Activated naive CD4-positive, alpha-beta T cell treated with anti-CD3 and anti-CD28 coated beads, Interleukin-2, amount 50 U/mL, for 24 hours (primary cell): Measurements from ENCODE around the gene CADPS.

Experiments
- H3K27ac Mint-ChIP-seq: one replicate; pipeline ENCODE4 v1.8.0; 2021; ENCODE audit warnings: mild to moderate bottlenecking, mixed read lengths
- H3K27me3 Mint-ChIP-seq: one replicate; pipeline ENCODE4 v1.8.0; 2021; ENCODE audit warnings: mixed read lengths
- H3K36me3 Mint-ChIP-seq: one replicate; pipeline ENCODE4 v1.8.0; 2021; ENCODE audit warnings: mixed read lengths
- H3K4me1 Mint-ChIP-seq: one replicate; pipeline ENCODE4 v1.8.0; 2021; ENCODE audit warnings: mixed read lengths
- H3K4me3 Mint-ChIP-seq: one replicate; pipeline ENCODE4 v1.8.0; 2021; ENCODE audit warnings: mild to moderate bottlenecking, mixed read lengths
- H3K9me3 Mint-ChIP-seq: one replicate; pipeline ENCODE4 v1.8.0; 2021; ENCODE audit warnings: mixed read lengths

CADPS gene

GRCh38 chr3:62833538-62833937, 41.7 kb downstream of the CADPS start:
- H3K27me3 Mint-ChIP-seq = peaks cover 2% of the 10 kb centered on the region
- no peaks in the 10 kb centered on the region for H3K36me3 Mint-ChIP-seq
- H3K4me3 Mint-ChIP-seq = no peak overlapping the region
- H3K9me3 Mint-ChIP-seq = no peaks in the 10 kb centered on the region
- no peak overlapping the region for H3K27ac Mint-ChIP-seq
- no peaks in the 10 kb centered on the region for H3K4me1 Mint-ChIP-seq

DNA sequence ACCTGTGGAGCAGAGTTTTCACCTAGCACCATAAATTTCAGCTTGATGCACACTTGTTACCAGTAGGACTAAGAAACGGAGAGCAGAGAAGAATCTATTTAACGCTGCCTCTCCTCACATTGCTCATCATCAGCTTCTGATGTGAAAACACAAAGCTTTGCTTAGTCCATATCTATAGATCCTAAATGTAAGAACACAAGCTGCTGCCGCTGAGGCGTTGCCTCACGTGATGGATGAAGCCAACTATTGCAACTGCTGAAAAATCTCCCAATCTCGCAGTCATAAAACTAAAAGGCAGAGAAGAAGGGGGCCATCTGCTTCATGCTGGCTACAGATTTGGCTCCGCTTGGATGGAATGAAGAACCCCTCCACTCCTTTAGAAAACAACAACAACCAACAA, 42.7 kb downstream of the CADPS start:
- H3K27ac Mint-ChIP-seq = no peak overlapping the region
- no peaks in the 10 kb centered on the region for H3K4me1 Mint-ChIP-seq
- H3K9me3 Mint-ChIP-seq = no peaks in the 10 kb centered on the region
- H3K4me3 Mint-ChIP-seq = no peak overlapping the region
- H3K36me3 Mint-ChIP-seq = no peaks in the 10 kb centered on the region
- no peaks in the 10 kb centered on the region for H3K27me3 Mint-ChIP-seq

DNA sequence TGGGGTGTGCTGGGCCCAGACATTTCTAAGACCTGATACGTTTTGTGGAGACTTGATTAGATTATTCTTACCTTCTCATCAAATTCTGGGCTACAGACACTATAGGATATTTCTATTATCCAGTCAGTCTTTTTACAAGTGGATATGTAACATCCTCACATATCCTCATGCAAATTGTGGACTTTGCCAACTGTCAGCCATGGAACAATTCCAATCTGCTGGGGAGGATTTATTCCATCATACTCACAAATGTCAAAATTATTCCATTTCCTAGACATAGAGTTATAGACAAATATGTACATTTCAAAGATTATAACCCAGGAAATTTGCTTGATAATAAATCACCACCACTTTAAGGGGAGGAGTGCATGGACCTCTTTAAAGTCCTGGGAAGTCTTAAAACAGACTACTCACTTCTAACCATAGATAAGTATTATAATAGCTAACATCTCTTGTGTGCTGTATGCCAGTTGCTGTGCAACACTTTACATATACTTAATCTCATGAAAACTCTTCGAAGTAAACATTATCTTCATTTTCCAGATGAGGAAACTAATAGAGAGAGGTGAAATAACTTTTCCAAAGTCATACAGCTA, 44.4 kb downstream of the CADPS start:
- no peaks in the 10 kb centered on the region for H3K36me3 Mint-ChIP-seq
- H3K4me1 Mint-ChIP-seq = no peaks in the 10 kb centered on the region
- no peaks in the 10 kb centered on the region for H3K9me3 Mint-ChIP-seq
- H3K27me3 Mint-ChIP-seq = no peaks in the 10 kb centered on the region
- H3K27ac Mint-ChIP-seq = no peak overlapping the region
- H3K4me3 Mint-ChIP-seq = no peak overlapping the region

- Mint-ChIP-seq H3K9me3 (no peaks in the 10 kb centered on the region), H3K4me1 (no peaks in the 10 kb centered on the region), H3K27me3 (no peaks in the 10 kb centered on the region), H3K27ac (no peak overlapping the region), H3K36me3 (no peaks in the 10 kb centered on the region), H3K4me3 (no peak overlapping the region)
These were observed 47.7 kb downstream of the CADPS start for GRCh38 chr3:62827550-62827949.

GRCh38 chr3:62824965-62825592, 50.1 kb downstream of the CADPS start:
- no peaks in the 10 kb centered on the region for H3K36me3 Mint-ChIP-seq
- no peaks in the 10 kb centered on the region for H3K27me3 Mint-ChIP-seq
- H3K27ac Mint-ChIP-seq = no peak overlapping the region
- no peak overlapping the region for H3K4me3 Mint-ChIP-seq
- no peaks in the 10 kb centered on the region for H3K4me1 Mint-ChIP-seq
- H3K9me3 Mint-ChIP-seq = no peaks in the 10 kb centered on the region

DNA sequence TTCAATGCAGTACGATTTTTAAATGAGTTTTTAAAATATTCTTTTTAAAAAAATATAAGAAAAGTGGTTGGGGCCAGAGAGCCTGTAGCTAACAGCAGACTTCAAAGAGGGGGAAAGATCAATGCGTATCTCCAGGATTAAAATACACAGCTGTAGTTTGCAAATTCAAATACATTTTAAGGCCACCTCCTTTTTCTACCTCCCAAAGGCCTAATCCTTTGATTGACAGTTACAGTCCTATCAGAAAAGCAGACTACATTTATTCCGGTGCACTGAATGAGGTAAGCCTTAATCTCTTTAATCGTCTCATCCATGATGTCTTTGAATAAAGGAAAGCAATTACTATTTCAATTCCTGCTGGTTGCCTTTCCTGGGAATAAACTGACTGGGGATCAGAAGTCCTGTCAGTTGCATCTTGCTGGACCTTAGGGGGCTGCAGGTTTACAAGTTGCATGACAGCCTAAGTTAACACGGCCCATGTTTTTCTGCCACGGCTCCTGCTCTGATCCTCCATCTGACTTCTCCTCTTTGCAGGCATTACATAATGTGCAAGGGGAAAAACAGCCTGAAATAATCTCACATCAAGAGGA, 51.7 kb downstream of the CADPS start:
- no peaks in the 10 kb centered on the region for H3K36me3 Mint-ChIP-seq
- H3K27ac Mint-ChIP-seq = no peak overlapping the region
- H3K27me3 Mint-ChIP-seq = no peaks in the 10 kb centered on the region
- no peaks in the 10 kb centered on the region for H3K4me1 Mint-ChIP-seq
- H3K4me3 Mint-ChIP-seq = no peak overlapping the region
- no peaks in the 10 kb centered on the region for H3K9me3 Mint-ChIP-seq

- no peaks in the 10 kb centered on the region for H3K36me3 Mint-ChIP-seq
- no peak overlapping the region for H3K27ac Mint-ChIP-seq
- H3K4me3 Mint-ChIP-seq = no peak overlapping the region
- no peaks in the 10 kb centered on the region for H3K4me1 Mint-ChIP-seq
- H3K27me3 Mint-ChIP-seq = no peaks in the 10 kb centered on the region
- no peaks in the 10 kb centered on the region for H3K9me3 Mint-ChIP-seq
These were observed 52.3 kb downstream of the CADPS start for GRCh38 chr3:62822905-62823304.

DNA sequence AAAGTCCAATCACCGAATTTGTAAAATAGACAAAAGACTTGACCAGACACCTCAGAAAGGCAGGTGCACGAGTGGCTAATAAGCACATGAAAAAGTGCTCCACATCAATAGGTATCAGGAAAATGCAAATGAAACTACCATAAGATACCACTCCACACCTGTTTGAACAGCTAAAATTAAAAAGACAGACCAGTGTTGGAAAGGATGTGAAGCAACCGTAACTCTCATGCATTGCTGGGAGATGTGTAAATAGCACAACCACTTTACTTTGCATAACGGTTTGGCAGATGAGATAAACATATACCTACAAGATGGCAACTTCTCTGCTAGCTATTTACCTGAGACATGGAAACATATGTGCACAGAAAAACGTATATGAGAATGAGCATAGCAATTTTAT, 56.9 kb downstream of the CADPS start:
- Mint-ChIP-seq H3K4me3 (no peak overlapping the region), H3K27me3 (no peaks in the 10 kb centered on the region), H3K9me3 (no peaks in the 10 kb centered on the region), H3K36me3 (no peaks in the 10 kb centered on the region), H3K4me1 (peaks cover 3% of the 10 kb centered on the region), H3K27ac (no peak overlapping the region)

DNA sequence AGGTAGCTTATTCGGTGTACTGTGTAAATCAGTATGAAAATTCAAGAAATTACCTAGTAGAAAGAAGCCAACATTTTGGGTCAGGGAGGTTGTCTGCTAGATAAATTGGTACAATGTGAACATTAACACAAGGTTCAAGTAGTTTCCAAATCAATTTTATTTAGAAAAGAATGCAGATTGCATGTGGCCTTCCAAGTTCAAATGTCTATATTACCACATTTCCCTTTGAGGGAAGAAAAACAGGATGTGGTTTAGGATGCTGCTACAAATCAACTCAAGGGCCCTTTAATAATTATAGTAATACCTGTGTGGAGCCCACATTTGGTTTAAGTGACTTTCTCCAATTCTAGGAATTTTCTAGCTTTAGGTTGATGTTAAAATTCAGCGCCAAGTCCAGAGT, 57.5 kb downstream of the CADPS start:
- Mint-ChIP-seq H3K36me3 (no peaks in the 10 kb centered on the region), H3K27me3 (no peaks in the 10 kb centered on the region), H3K27ac (no peak overlapping the region), H3K4me3 (no peak overlapping the region), H3K4me1 (peaks cover 3% of the 10 kb centered on the region), H3K9me3 (no peaks in the 10 kb centered on the region)

GRCh38 chr3:62815981-62816380, 59.2 kb downstream of the CADPS start:
- H3K27ac Mint-ChIP-seq = no peak overlapping the region

DNA sequence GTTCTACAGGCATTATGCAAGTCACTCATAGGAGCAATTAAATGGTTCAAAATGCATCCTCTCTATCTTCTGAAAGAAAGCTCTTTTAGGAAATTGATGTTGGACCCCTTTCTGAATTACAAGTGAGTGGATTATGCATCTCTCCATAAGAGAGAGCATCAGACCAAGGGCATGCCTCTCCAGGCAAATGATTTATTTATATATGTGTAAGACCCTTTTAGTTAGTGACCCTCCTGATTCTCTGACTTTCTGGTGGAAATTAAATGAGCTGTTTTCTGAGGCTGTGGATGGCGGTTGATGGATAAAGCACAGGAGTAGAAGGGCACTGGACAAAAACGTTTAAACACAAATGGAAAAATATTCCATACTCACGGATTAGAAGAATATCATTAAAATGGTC, 62.6 kb downstream of the CADPS start:
- Mint-ChIP-seq H3K27ac (no peak overlapping the region), H3K9me3 (peaks cover 6% of the 10 kb centered on the region), H3K4me1 (peaks cover 3% of the 10 kb centered on the region), H3K27me3 (no peaks in the 10 kb centered on the region), H3K4me3 (no peak overlapping the region), H3K36me3 (no peaks in the 10 kb centered on the region)

More at GRCh38 chr3:62815981-62816380, 59.2 kb downstream of the CADPS start:
- no peak overlapping the region for H3K4me3 Mint-ChIP-seq
- H3K4me1 Mint-ChIP-seq = peaks cover 3% of the 10 kb centered on the region
- no peaks in the 10 kb centered on the region for H3K36me3 Mint-ChIP-seq
- no peaks in the 10 kb centered on the region for H3K9me3 Mint-ChIP-seq
- no peaks in the 10 kb centered on the region for H3K27me3 Mint-ChIP-seq

GRCh38 chr3:62811119-62811518, 64.1 kb downstream of the CADPS start:
- Mint-ChIP-seq H3K4me1 (no peaks in the 10 kb centered on the region), H3K36me3 (no peaks in the 10 kb centered on the region), H3K27ac (no peak overlapping the region), H3K4me3 (no peak overlapping the region), H3K9me3 (peaks cover 6% of the 10 kb centered on the region), H3K27me3 (no peaks in the 10 kb centered on the region)

DNA sequence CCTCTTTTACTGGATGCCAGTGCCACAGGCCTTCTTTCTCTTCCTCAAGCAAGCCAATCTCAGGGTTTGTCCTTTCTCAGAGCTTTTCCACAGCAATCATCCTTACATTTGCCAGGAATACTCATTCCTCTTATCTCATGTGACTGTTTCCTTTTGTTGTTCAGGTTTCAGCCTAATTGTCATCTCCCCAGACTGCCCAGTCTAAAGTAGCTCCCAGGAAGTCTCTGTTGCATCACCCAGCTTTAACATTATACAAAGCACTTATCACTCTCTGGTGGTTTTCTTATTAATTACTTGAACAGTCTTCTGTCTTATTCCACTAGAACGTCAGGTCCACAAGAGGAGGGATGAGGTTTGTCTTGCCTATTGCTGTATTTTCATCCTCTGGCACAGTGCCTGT, 65.8 kb downstream of the CADPS start:
- Mint-ChIP-seq H3K36me3 (no peaks in the 10 kb centered on the region), H3K27me3 (no peaks in the 10 kb centered on the region), H3K9me3 (peaks cover 6% of the 10 kb centered on the region), H3K27ac (no peak overlapping the region), H3K4me3 (no peak overlapping the region), H3K4me1 (no peaks in the 10 kb centered on the region)

GRCh38 chr3:62805580-62806277, 69.5 kb downstream of the CADPS start:
- no peaks in the 10 kb centered on the region for H3K4me1 Mint-ChIP-seq
- H3K27me3 Mint-ChIP-seq = peaks cover 2% of the 10 kb centered on the region
- H3K36me3 Mint-ChIP-seq = no peaks in the 10 kb centered on the region
- H3K9me3 Mint-ChIP-seq = peaks cover 6% of the 10 kb centered on the region
- no peak overlapping the region for H3K27ac Mint-ChIP-seq
- H3K4me3 Mint-ChIP-seq = no peak overlapping the region

DNA sequence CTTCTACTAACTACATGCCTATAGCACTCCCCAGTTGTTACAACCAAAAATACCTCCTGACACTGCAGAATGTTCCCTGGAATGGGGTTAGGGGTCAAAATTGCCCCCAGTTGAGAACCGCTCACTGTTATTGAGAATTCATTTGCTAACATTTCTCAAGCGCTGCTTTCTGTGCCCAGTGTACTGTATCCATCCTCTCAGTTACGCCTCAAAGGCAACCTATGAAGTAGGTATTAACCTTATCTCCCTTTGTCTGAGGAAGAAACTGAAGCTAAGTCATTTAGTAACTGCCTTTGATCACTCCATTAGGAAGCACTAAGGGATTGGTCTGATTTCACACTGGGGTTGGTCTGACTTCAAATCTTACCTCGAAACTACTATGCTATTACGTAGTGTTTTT, 70.1 kb downstream of the CADPS start:
- H3K27me3 Mint-ChIP-seq = peaks cover 2% of the 10 kb centered on the region
- H3K27ac Mint-ChIP-seq = no peak overlapping the region
- H3K4me1 Mint-ChIP-seq = no peaks in the 10 kb centered on the region
- no peaks in the 10 kb centered on the region for H3K36me3 Mint-ChIP-seq
- peaks cover 6% of the 10 kb centered on the region for H3K9me3 Mint-ChIP-seq
- no peak overlapping the region for H3K4me3 Mint-ChIP-seq

DNA sequence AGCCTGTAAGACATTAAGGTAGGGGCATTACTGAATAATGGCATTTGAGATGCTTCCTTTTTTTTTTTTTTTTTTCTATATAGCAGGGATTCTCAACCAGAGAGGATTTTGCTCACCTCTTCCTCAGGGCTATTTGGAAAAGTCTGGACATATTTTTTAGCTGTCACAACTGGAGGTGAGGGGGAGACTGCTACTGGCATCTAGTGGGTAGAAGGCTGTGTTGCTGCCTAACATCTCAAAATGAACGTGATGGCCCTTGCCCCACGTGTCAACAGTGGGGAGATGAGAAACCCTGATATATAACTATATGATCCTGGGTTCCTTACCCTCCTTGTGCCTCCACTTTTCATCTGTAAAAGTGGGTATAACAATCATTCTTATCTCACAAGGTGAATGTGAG, 71.9 kb downstream of the CADPS start:
- Mint-ChIP-seq H3K9me3 (no peaks in the 10 kb centered on the region), H3K4me3 (no peak overlapping the region), H3K36me3 (no peaks in the 10 kb centered on the region), H3K27me3 (peaks cover 2% of the 10 kb centered on the region), H3K4me1 (no peaks in the 10 kb centered on the region), H3K27ac (no peak overlapping the region)
